ENCODE results near the gene BTBD16. TPM values are rescaled to one million over a fixed set of nuclear protein-coding genes. Genes with fewer than 3 reads are reported as not detected.

Gene BTBD16
- total RNA-seq, 1 experiment from 2014 or later: not detected

DNA sequence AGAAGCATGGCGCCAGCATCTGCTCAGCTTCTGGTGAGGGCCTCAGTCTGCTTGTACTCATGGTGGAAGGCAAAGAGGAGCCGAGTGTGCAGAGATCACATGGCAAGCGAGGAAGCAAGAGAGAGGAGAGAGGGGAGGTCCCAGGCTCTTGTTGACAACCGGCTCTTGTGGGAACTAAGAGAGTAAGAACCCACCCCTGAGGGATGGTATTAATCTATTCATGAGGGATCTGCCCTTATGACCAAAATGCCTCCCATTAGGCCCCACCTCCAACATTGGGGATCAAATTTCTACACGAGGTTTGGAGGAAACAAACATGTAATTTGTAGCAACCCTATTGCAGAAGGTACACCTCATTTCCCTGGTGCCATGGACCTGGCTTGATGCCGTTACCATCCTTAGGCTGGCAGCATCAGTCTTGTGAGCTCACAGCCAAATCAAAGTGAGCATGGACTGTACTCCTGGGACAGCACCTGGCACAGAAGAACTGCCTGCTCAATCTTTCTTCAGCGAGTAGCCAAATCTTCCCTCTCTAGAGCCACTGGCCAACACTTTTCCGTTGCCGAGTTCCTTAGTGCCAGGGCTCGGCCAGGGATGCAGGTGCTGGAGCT, 6.5 kb downstream of the BTBD16 start:
- Histone ChIP-seq H3K23me2 (ENCODE audit: insufficient read length, low read depth, low read length, poor library complexity, severe bottlenecking) (no peaks in the 10 kb centered on the region), H2BK12ac (ENCODE audit: insufficient read length, low read depth, low read length) (no peak overlapping the region), H3K18ac (ENCODE audit: insufficient read length, low read depth, low read length) (no peak overlapping the region), H3T11ph (ENCODE audit: low read length) (no peak overlapping the region), H4K8ac (replicated peaks; ENCODE audit: insufficient read length, low read depth, low read length) (no peak overlapping the region), H2BK20ac (ENCODE audit: low read depth, low read length, poor library complexity, severe bottlenecking) (no peak overlapping the region), H3K79me1 (ENCODE audit: insufficient read depth, low read depth, low read length, poor library complexity, severe bottlenecking) (no peaks in the 10 kb centered on the region), H2AK5ac (ENCODE audit: insufficient read length, low read length) (no peak overlapping the region), H3K56ac (ENCODE audit: insufficient read length, low read depth, low read length) (no peak overlapping the region), H3K4ac (ENCODE audit: low read depth, low read length) (no peak overlapping the region), H2BK15ac (ENCODE audit: low read depth, low read length) (no peak overlapping the region), H3K9me3 (ENCODE audit: control insufficient read depth, low read depth, low read length) (no peaks in the 10 kb centered on the region), H2AFZ (ENCODE audit: low read length) (no peak overlapping the region), H4K91ac (ENCODE audit: insufficient read length, low read depth, low read length) (no peak overlapping the region), H3K27ac (ENCODE audit: insufficient read length, low read depth, low read length) (no peak overlapping the region), H2BK5ac (ENCODE audit: insufficient read length, low read length) (no peak overlapping the region), H3K23ac (ENCODE audit: insufficient read length, low read depth, low read length) (no peak overlapping the region), H3K27me3 (ENCODE audit: insufficient read depth, low read length) (no peaks in the 10 kb centered on the region), H3K9ac (ENCODE audit: extremely low read depth, insufficient read length, low read length) (no peak overlapping the region), H3K79me2 (ENCODE audit: insufficient read depth, low read length) (no peaks in the 10 kb centered on the region), H3K14ac (ENCODE audit: insufficient read depth, low read length) (no peak overlapping the region), H4K5ac (ENCODE audit: insufficient read length, low read depth, low read length) (no peak overlapping the region), H3K4me1 (ENCODE audit: insufficient read depth, low read length) (0 out of 2 replicates have a peak, but pooled peaks cover 1% of the 10 kb centered on the region), H4K20me1 (ENCODE audit: control insufficient read depth, insufficient read depth, insufficient read length) (no peaks in the 10 kb centered on the region), H2BK120ac (ENCODE audit: low read depth, low read length, poor library complexity, severe bottlenecking) (no peak overlapping the region), H3K4me2 (ENCODE audit: insufficient read depth, insufficient read length, low read length) (no peak overlapping the region)
- H3K9me3 Mint-ChIP-seq: no peaks in the 10 kb centered on the region
- H3K27me3 Mint-ChIP-seq (ENCODE audit: low read depth): no peaks in the 10 kb centered on the region; the same call in 1 of the 2 replicates
- no peak overlapping the region for H3K4me3 Mint-ChIP-seq
- peaks cover 10 to 19% of the 10 kb centered on the region in 2 experiments for H3K4me1 Mint-ChIP-seq
- no peak for TF ChIP-seq CTCF (conservative IDR thresholded peaks at IDR 0.05)
- H3K36me3 Mint-ChIP-seq (ENCODE audit: insufficient read depth in 1 of 3, low read depth in 3 of 3): no peaks in the 10 kb centered on the region
- WGBS (ENCODE audit: extremely low coverage, insufficient read length, low lambda C conversion rate): no CpG with 5 or more reads among the region's 10 CpGs
- DNase-seq: no peak
- no peak overlapping the region; a peak in 1 of 7 replicates for H3K27ac Mint-ChIP-seq
